HG03108 (cell line): Measurements from ENCODE around the gene APMAP.

Experiments
- ATAC-seq: cut with Tn5 transposase; IDR thresholded peaks from one replicate; pipeline ENCODE4 v1.9.1; 2021; ENCODE audit warnings: moderate library complexity; ENCODE audit not compliant: unreplicated experiment

Gene APMAP

GRCh38 chr20:24990810-24991252, 1.7 kb downstream of the APMAP start:
- no peak for ATAC-seq

GRCh38 chr20:24989162-24989561, 3.4 kb downstream of the APMAP start:
- no peak for ATAC-seq

DNA sequence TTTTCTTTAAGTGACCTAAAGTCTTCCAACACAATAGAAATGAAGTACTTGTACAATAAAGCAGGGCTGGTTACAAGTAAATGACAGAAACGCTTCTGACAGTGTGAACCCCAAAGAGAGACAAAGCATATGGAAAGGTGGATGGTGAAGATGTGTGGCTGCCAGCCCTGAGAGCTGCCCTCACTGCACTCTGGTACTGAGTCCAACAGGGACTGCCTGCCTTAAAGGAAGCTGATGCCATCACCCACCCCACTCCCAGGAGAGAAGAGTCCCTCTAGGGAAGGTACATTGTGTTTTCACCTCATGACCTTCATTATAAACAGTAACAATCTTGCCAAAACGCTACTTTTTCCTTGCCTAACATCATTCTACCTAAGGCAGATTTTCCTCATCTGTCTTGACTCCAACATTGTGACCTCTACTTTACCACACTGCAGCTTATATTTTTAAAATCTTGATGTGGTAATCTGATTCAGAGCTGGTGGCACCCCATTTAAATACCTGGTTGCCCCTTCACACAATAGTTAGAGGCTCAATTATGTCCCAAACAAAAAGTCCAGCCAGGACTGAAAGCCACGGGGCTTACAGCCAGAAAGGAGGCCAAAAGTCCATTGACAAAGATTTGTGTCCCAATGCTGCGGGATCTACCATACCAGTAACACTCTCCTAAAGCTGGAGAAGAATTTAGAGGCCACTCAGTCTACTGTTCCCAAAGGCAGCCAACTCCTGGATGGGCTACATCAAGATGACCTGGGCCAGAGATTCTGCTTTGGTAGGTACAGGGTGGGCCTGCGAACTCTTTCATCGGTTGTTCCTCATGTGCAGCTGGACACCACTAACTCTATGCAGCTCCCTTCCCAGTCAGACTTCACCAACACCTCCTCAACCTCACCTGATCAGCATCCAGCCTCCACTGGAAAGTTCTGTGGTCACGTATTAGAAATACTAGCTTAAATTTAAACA, 4.4 kb downstream of the APMAP start:
- no peak for ATAC-seq

DNA sequence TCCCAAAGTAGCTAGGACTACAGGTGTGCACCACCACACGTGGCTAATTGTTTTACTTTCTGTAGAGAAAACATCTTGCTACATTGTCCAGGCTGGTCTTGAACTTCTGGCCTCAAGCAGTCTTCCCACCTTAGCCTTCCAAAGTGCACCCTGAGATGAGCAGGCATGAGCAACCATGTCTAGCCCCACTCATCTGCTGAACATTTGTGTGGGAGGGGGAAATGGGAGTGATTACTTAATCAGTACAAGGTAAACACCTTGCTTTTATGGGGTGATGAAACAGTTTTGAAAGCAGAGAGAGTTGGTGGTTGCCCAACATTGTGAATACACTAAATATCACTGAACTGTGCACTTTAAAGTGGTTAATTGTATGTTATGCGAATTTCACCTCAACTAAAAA, 5.3 kb downstream of the APMAP start:
- no peak for ATAC-seq

DNA sequence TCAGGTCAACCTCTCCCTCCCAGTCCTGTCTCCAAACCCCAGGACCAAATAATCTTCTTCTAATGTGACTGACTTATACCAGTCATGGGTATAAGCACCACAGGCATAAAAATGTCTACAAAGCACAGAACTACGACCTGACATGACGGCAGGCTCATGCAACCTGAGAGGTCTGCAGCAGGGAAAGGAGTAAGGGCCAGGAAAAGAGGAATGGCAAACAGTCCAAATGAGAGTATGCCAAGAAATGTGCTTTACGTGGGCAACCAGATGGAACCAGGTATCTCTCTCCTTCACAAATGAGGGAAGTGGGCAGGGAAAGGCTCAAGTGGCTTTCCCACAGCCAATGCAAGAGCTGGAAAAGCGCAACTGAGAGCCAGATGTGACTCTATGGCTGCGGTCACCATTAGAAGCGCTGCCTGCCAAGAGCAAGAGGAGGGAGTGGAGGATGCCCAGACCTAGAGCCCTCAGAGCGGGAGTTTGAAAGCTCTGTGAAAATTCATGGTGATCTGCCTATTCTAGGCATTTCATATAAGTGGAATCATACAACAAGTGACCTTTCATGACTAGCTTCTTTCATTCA, 6.0 kb downstream of the APMAP start:
- no peak for ATAC-seq

DNA sequence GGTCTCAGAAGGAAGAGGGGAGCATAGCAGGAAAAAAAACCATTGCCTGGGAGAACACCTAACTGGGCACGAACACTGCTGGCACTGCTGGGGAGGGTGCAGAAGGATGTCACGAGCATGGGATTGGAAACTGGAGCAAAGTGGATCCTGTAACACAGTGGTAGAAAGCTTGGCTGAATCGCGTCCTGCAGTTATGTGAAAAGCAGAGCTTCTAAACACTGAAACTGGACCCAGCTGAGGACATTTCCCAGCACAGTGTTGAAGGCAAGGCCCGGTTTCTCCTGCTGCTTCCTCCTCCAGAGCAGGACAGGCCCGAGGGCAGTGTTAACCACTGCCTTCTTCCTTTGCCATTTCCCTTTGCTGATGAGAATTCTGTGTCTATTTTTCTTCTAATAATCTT, 6.7 kb downstream of the APMAP start:
- no peak for ATAC-seq

DNA sequence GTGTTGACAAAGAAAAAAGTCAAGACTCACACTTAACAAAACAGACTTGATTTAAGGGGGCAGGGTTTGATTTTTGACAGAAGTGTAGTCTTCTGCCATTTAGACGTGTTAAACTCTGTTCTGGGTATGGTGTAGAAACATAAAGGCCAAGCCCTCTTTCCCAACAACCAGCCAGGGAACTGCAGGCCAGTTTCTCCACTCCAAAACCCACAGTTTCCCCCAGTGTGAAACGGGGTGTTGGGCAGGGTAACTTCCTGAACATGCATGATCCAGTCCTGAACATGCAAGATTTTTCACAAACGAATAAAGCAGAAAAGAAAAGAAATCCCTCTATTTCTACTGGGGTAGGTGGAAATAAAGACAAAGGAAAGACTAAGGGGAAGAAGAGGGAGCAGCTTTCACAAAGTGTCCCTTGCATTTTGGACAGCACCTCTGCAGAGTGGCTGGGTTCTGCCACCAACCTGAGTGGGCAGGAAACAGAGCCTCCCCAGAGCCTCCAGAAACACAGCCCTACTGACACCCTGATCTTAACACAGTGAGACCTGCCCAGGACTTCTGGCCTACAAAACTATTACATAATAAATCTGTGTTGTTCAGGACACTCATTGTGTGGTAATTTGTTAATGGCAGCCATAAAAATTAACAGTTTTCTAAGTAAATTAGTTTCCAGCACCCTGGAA, 7.5 kb downstream of the APMAP start:
- no peak for ATAC-seq

DNA sequence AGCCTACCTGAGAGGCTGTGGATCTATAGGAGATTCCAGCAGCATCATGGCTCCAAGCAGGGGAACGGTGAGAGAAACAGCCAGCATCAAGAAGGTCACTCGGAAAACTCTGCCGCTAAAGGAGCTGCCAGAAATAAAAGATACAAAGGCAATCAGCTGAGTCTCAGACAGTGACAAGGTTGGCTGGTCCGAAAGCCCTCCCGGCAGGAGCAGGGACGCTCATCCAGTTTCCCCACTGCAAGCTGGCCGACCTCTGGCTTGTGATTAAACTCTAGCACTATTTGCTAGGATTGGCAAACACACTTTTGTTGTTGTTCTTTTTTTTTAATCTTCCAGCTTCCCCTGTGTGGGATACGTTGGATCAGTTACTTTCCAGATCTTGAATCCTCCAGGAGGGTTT, 8.7 kb downstream of the APMAP start:
- ATAC-seq = no peak

- ATAC-seq = no peak
These were observed 10.8 kb downstream of the APMAP start for GRCh38 chr20:24981790-24982189.

- ATAC-seq = no peak
These were observed 11.3 kb downstream of the APMAP start for GRCh38 chr20:24981282-24981681.

GRCh38 chr20:24980291-24981053, 12.1 kb downstream of the APMAP start:
- ATAC-seq = no peak

GRCh38 chr20:24979036-24979960, 13.3 kb downstream of the APMAP start:
- no peak for ATAC-seq

DNA sequence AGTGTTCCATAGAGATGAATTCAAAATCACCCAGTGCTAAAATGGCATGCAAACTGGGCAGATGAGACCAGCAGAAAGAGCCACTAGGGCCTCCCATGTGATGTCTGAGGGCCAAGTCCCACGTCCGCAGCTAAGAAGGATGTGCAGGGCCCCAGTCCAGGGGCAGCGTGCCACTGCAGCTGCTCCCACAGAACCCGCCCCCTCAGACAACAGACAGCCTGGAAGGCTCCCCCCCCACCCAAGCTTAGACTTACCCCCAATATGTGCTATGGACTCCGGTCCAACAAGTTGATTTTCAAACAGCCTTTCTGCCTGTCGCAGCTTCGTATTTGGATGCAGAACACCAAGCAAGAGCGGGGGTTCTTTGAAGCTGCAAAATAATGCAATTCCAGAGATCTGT, 14.0 kb downstream of the APMAP start:
- ATAC-seq = no peak

DNA sequence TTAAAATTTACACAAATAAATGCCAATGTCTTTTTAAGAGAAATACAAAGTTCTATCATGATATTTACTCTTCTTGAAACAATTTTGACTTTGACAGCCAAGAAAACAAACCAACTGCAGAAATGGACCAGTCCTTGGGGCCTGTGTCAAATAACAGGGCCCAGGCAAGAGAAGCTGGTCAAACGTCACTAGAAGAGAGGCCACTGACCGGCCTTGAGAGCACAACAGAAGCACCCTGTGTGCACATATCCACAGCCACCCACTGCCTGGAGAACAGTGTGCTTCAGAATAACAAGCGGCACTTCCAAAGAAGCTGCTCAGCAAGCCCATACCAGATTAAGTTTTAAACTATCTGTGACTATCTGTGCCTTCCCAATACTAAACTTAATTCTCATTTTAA, 14.8 kb downstream of the APMAP start:
- no peak for ATAC-seq

GRCh38 chr20:24977336-24977735, 15.2 kb downstream of the APMAP start:
- ATAC-seq = no peak

DNA sequence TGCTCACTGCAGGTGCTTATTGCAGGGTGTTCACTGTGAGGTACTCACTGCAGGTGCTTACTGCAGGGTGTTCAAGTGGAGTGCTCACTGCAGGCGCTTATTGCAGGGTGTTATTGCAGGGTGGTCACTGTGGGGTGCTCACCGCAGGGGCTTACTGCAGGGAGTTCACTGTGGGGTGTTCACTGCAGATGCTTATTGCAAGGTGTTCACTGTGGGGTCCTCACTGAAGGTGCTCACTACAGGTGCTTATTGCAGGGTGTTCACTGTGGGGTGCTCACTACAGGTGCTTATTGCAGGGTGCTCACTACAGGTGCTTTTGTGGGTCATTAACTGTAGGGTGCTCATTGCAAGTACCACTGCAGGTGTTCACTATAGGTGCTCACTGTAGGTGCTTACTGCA, 20.2 kb downstream of the APMAP start:
- no peak for ATAC-seq

- no peak for ATAC-seq
These were observed 21.0 kb downstream of the APMAP start for GRCh38 chr20:24971376-24972101.

DNA sequence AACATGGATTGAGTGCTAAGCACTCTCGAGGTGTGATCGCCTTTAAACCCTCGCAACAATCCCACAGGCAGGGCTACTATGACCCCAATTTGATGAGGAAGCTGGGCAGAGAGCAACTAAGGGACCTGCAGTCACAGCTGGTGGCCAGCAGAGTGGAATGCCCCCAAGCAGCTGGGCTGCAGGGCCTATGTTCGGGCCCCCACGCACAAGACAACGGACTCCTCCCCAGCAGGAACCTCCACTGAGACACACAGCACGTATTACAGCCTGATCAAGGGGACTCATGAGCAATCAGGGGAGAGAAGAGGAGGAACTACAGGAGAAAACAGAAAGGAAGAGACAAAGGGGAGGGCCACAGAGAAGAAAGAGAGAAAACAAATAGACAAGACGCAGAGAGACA, 21.8 kb downstream of the APMAP start:
- ATAC-seq = no peak

- ATAC-seq = no peak
These were observed 22.5 kb downstream of the APMAP start for GRCh38 chr20:24970030-24970553.
